Ectodermal cell (in vitro differentiated cells): ENCODE results near the gene CAPN2.
"Not testable (repeated sequence)": the region's sequence is repeated elsewhere in the genome, so short reads cannot be mapped to it uniquely, and the experiment has no call there.

Experiments used
- H3K27ac ChIP-seq: 2 replicates; pipeline ENCODE4 v1.7.0; 2013; ENCODE audit warnings: mild to moderate bottlenecking, low read depth, low read length; ENCODE audit not compliant: insufficient read depth, poor library complexity, severe bottlenecking
- H3K27me3 ChIP-seq: 2 replicates; pipeline ENCODE4 v1.7.0; 2013; ENCODE audit warnings: mild to moderate bottlenecking, low read length; ENCODE audit not compliant: insufficient read depth, control insufficient read depth, poor library complexity, severe bottlenecking
- H3K36me3 ChIP-seq: one replicate; pipeline ENCODE4 v1.7.0; 2013; ENCODE audit warnings: low read length; ENCODE audit not compliant: control insufficient read depth, insufficient read depth
- H3K4me1 ChIP-seq: one replicate; pipeline ENCODE4 v1.7.0; 2013; ENCODE audit warnings: low read length; ENCODE audit not compliant: control insufficient read depth, insufficient read depth
- H3K4me3 ChIP-seq: 2 replicates; pipeline ENCODE4 v1.7.0; 2013; ENCODE audit warnings: low read depth, low read length, control low read depth; ENCODE audit not compliant: insufficient read depth
- H3K9me3 ChIP-seq: 2 replicates; pipeline ENCODE4 v1.7.0; 2013; ENCODE audit warnings: mild to moderate bottlenecking, low read length, moderate library complexity; ENCODE audit not compliant: control insufficient read depth
- WGBS, 2 experiments: methylation state at CpG; one replicate each; pipeline ENCODE4 v1.1.7; 2013; ENCODE audit warnings: missing lambda C conversion rate in 2 of 2; 5-methylcytosine and 5-hydroxymethylcytosine counted together

CAPN2 gene

GRCh38 chr1:223811634-223812101, 99.3 kb downstream of the CAPN2 start:
- Histone ChIP-seq H3K27ac (no peak overlapping the region), H3K9me3 (no peaks in the 10 kb centered on the region), H3K4me3 (no peak overlapping the region), H3K4me1 (no peaks in the 10 kb centered on the region), H3K27me3 (no peaks in the 10 kb centered on the region), H3K36me3 (peaks cover 29% of the 10 kb centered on the region)
- 82 to 83% methylated on average over 3 of the region's 3 CpGs for WGBS, 2 experiments

GRCh38 chr1:223813645-223814044, 101.3 kb downstream of the CAPN2 start:
- H3K27ac ChIP-seq, result no peak overlapping the region
- H3K36me3 ChIP-seq, result peaks cover 26% of the 10 kb centered on the region
- H3K4me3 ChIP-seq, result no peak overlapping the region
- H3K4me1 ChIP-seq, result no peaks in the 10 kb centered on the region
- H3K27me3 ChIP-seq, result no peaks in the 10 kb centered on the region
- no peaks in the 10 kb centered on the region for H3K9me3 ChIP-seq

- H3K4me1 ChIP-seq, result peaks cover 2% of the 10 kb centered on the region
- 93 to 94% methylated on average over 3 to 4 of the region's 4 CpGs for WGBS, 2 experiments
- H3K27ac ChIP-seq, result no peak overlapping the region
- H3K9me3 ChIP-seq, result no peaks in the 10 kb centered on the region
- H3K4me3 ChIP-seq, result no peak overlapping the region
- no peaks in the 10 kb centered on the region for H3K27me3 ChIP-seq
- peaks cover 24% of the 10 kb centered on the region for H3K36me3 ChIP-seq
Measured at GRCh38 chr1:223815020-223815853, 102.9 kb downstream of the CAPN2 start.

- H3K27me3 ChIP-seq, result no peaks in the 10 kb centered on the region
- H3K4me1 ChIP-seq, result peaks cover 8% of the 10 kb centered on the region
- H3K27ac ChIP-seq, result no peak overlapping the region
- peaks cover 24% of the 10 kb centered on the region for H3K36me3 ChIP-seq
- no peaks in the 10 kb centered on the region for H3K9me3 ChIP-seq
- 95 to 97% methylated on average over 3 of the region's 3 CpGs for WGBS, 2 experiments
- H3K4me3 ChIP-seq, result no peak overlapping the region
Measured at GRCh38 chr1:223815865-223816264, 103.5 kb downstream of the CAPN2 start.

- Histone ChIP-seq H3K4me1 (peaks cover 13% of the 10 kb centered on the region), H3K36me3 (peaks cover 24% of the 10 kb centered on the region)
- not testable (repeated sequence) for H3K9me3 ChIP-seq
Measured at GRCh38 chr1:223817265-223817664, 104.9 kb downstream of the CAPN2 start.

GRCh38 chr1:223819730-223820514, 107.6 kb downstream of the CAPN2 start:
- Histone ChIP-seq H3K4me3 (no peak overlapping the region), H3K36me3 (peaks cover 9% of the 10 kb centered on the region), H3K27me3 (no peaks in the 10 kb centered on the region), H3K27ac (no peak overlapping the region), H3K4me1 (peaks cover 13% of the 10 kb centered on the region), H3K9me3 (no peaks in the 10 kb centered on the region)
- 90% methylated on average over 3 to 4 of the region's 4 CpGs for WGBS, 2 experiments

More at GRCh38 chr1:223817265-223817664, 104.9 kb downstream of the CAPN2 start:
- H3K27me3 ChIP-seq, H3K27ac ChIP-seq, H3K4me3 ChIP-seq: not testable (repeated sequence)

GRCh38 chr1:223820515-223820858, 108.1 kb downstream of the CAPN2 start:
- Histone ChIP-seq H3K9me3 (no peaks in the 10 kb centered on the region), H3K36me3 (peaks cover 9% of the 10 kb centered on the region), H3K4me3 (no peak overlapping the region), H3K27me3 (no peaks in the 10 kb centered on the region), H3K4me1 (peaks cover 13% of the 10 kb centered on the region), H3K27ac (peak overlapping the region; percentile 1)
- whole genome bisulfite sequencing, 2 experiments, result 72% methylated on average over 2 of the region's 2 CpGs

- Histone ChIP-seq H3K4me3 (no peak overlapping the region), H3K27me3 (no peaks in the 10 kb centered on the region), H3K27ac (peak overlapping the region; percentile 1), H3K9me3 (no peaks in the 10 kb centered on the region), H3K36me3 (peaks cover 9% of the 10 kb centered on the region), H3K4me1 (peaks cover 13% of the 10 kb centered on the region)
- WGBS, 2 experiments, result 94 to 95% methylated on average over 11 of the region's 11 CpGs
Measured at GRCh38 chr1:223820971-223821370, 108.6 kb downstream of the CAPN2 start.

- Histone ChIP-seq H3K36me3 (peaks cover 5% of the 10 kb centered on the region), H3K27ac (no peak overlapping the region), H3K27me3 (no peaks in the 10 kb centered on the region), H3K9me3 (no peaks in the 10 kb centered on the region), H3K4me3 (no peak overlapping the region), H3K4me1 (peaks cover 18% of the 10 kb centered on the region)
- 94 to 95% methylated on average over 9 of the region's 9 CpGs for WGBS, 2 experiments
Measured at GRCh38 chr1:223824287-223824686, 111.9 kb downstream of the CAPN2 start.

- H3K4me3 ChIP-seq, result no peak overlapping the region
- H3K27me3 ChIP-seq, result no peaks in the 10 kb centered on the region
- WGBS, 2 experiments, result 89 to 90% methylated on average over 4 of the region's 4 CpGs
- H3K27ac ChIP-seq, result no peak overlapping the region
- peaks cover 18% of the 10 kb centered on the region for H3K4me1 ChIP-seq
- no peaks in the 10 kb centered on the region for H3K9me3 ChIP-seq
- H3K36me3 ChIP-seq, result peaks cover 2% of the 10 kb centered on the region
Measured at GRCh38 chr1:223824712-223825111, 112.4 kb downstream of the CAPN2 start.
